ENCODE measurements around the gene CIZ1. TPM values are rescaled to one million over a fixed set of nuclear protein-coding genes. Genes with fewer than 3 reads are reported as not detected.

Gene CIZ1
- total and polyA plus RNA-seq, 10 of the 15 experiments (the other 5 are each of a cell fraction or from before 2014, with no cell fraction given): 1.8 to 91.6 (median 35.4) TPM

DNA sequence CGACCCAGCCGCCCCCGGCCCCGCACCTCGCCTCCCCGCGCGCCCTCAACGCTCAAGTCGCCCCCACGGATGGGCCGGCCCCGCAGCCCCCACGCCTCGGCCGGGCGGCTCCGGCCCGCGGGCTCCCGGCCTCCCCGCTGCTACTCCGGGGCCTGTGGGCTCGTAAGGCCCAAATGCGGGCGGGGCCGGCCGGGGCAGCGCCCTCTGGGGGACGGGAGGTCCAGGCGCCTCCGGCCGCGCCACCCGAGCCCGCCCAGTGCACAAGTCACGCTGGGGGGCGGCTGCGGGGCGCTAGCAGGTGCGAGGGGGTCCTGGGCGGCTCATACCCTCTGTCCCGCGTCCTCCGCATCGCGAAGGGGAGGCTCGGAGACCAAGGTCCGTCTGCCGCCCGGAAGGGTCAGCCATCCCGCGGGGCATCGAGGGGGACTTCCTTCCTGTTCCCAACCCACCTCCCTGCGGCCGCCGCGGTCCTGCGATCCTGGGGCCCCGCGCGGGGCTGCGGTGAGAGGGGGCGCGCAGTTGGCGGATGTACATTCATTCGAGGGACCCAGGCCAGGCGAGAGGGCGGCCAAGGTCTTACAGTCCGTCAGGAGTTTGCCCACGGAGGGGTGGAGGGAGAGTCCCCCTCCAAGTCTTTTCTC is at the start of gene CIZ1 (continued):
- TF ChIP-seq RFX5 (IDR thresholded peaks at IDR 0.05; ENCODE audit: low read depth, low read length): no peak
- TF ChIP-seq POU2F2 (IDR thresholded peaks at IDR 0.05; ENCODE audit: borderline replicate concordance, low read depth, low read length): peak; percentile 70; the same call in 2 of the 3 replicates
- TF ChIP-seq IKZF2 (IDR thresholded peaks at IDR 0.05): peak; percentile 17 to 38; a peak in 2 of 4 replicates
- no peak for TF ChIP-seq SMAD5 (IDR thresholded peaks at IDR 0.05; ENCODE audit: low read depth)
- TF ChIP-seq, protein P1, sequence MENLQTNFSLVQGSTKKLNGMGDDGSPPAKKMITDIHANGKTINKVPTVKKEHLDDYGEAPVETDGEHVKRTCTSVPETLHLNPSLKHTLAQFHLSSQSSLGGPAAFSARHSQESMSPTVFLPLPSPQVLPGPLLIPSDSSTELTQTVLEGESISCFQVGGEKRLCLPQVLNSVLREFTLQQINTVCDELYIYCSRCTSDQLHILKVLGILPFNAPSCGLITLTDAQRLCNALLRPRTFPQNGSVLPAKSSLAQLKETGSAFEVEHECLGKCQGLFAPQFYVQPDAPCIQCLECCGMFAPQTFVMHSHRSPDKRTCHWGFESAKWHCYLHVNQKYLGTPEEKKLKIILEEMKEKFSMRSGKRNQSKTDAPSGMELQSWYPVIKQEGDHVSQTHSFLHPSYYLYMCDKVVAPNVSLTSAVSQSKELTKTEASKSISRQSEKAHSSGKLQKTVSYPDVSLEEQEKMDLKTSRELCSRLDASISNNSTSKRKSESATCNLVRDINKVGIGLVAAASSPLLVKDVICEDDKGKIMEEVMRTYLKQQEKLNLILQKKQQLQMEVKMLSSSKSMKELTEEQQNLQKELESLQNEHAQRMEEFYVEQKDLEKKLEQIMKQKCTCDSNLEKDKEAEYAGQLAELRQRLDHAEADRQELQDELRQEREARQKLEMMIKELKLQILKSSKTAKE (IDR thresholded peaks at IDR 0.05; ENCODE audit: low read depth, poor library complexity, severe bottlenecking): no peak
- TF ChIP-seq MYB (IDR thresholded peaks at IDR 0.05; ENCODE audit: borderline replicate concordance, low read depth, low read length): no peak
- no peak for TF ChIP-seq MLLT1 (IDR thresholded peaks at IDR 0.05)
- TF ChIP-seq CHD1 (IDR thresholded peaks at IDR 0.05; ENCODE audit: low read depth, low read length): no peak; the same call in 1 of the 2 replicates
- no peak for TF ChIP-seq CUX1 (IDR thresholded peaks at IDR 0.05; ENCODE audit: insufficient replicate concordance, low read depth, low read length)
- peak in 1 of 2 experiments; percentile 67; a peak in 2 of 3 replicates for TF ChIP-seq EGR1 (IDR thresholded peaks at IDR 0.05; ENCODE audit: borderline replicate concordance in 1 of 2, low read depth in 2 of 2, low read length in 2 of 2)
- 0 out of 2 replicates have a peak, but pooled peaks have one; percentile 5 for TF ChIP-seq RAD21 (IDR thresholded peaks at IDR 0.05; ENCODE audit: insufficient read depth, low read depth, low read length)
- no peak for TF ChIP-seq ETV6 (conservative IDR thresholded peaks at IDR 0.05 in 1 of 2, IDR thresholded peaks at IDR 0.05 in 1 of 2; ENCODE audit: borderline replicate concordance in 1 of 2, low read depth in 1 of 2)
- no peak for TF ChIP-seq CREM (IDR thresholded peaks at IDR 0.05; ENCODE audit: low read depth)
- TF ChIP-seq MEF2B (IDR thresholded peaks at IDR 0.05; ENCODE audit: partially characterized antibody, poor library complexity, severe bottlenecking): no peak
- TF ChIP-seq NFXL1 (IDR thresholded peaks at IDR 0.05; ENCODE audit: borderline replicate concordance): 0 out of 2 replicates have a peak, but pooled peaks have one; percentile 38
- TF ChIP-seq RELB (IDR thresholded peaks at IDR 0.05; ENCODE audit: low read depth): peak; percentile 70
- TF ChIP-seq, protein P2, sequence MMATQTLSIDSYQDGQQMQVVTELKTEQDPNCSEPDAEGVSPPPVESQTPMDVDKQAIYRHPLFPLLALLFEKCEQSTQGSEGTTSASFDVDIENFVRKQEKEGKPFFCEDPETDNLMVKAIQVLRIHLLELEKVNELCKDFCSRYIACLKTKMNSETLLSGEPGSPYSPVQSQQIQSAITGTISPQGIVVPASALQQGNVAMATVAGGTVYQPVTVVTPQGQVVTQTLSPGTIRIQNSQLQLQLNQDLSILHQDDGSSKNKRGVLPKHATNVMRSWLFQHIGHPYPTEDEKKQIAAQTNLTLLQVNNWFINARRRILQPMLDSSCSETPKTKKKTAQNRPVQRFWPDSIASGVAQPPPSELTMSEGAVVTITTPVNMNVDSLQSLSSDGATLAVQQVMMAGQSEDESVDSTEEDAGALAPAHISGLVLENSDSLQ (IDR thresholded peaks at IDR 0.05): no peak
